Stimulated activated CD8-positive, alpha-beta memory T cell treated with anti-CD3 and anti-CD28 coated beads, Interleukin-2, amount 100 ng/mL, for 48 hours (primary cell): Measurements from ENCODE around the gene TMEM263.
A peak's percentile ranks its signal among the peaks of the same experiment; 100 is the strongest.

Experiments
- DNase-seq, 2 donors: peaks; one replicate each; pipeline ENCODE4 v3.0.0-alpha.2; 2020; ENCODE audit warnings: low read depth in 2 of 2

Gene TMEM263

GRCh38 chr12:106947461-106947860 lies 8.2 kb upstream of the TMEM263 start:
- DNase-seq, result no peak

GRCh38 chr12:106950591-106950990 lies 5.1 kb upstream of the TMEM263 start:
- no peak for DNase-seq

- no peak for DNase-seq
Measured at GRCh38 chr12:106953352-106954250, 2.1 kb upstream of the TMEM263 start.

- DNase-seq, result no peak
Measured at GRCh38 chr12:106954462-106955376, 988 bp upstream of the TMEM263 start.

- DNase-seq, result peak; percentile 43 to 53
Measured at GRCh38 chr12:106956048-106956578, 406 bp downstream of the TMEM263 start.

- DNase-seq, result no peak
Measured at GRCh38 chr12:106957583-106957982, 1.9 kb downstream of the TMEM263 start.

- no peak for DNase-seq
Measured at GRCh38 chr12:106960443-106960842, 4.7 kb downstream of the TMEM263 start.

- DNase-seq, result no peak
Measured at GRCh38 chr12:106962286-106962685, 6.6 kb downstream of the TMEM263 start.

GRCh38 chr12:106964526-106964925 lies 8.8 kb downstream of the TMEM263 start:
- DNase-seq, result no peak

GRCh38 chr12:106971065-106971464 lies 15.4 kb downstream of the TMEM263 start:
- DNase-seq, result no peak

- DNase-seq, result no peak
Measured at GRCh38 chr12:106973545-106973944, 17.8 kb downstream of the TMEM263 start.

GRCh38 chr12:106974511-106974910 lies 18.8 kb downstream of the TMEM263 start:
- DNase-seq, result no peak

GRCh38 chr12:106975098-106975497 lies 19.4 kb downstream of the TMEM263 start:
- DNase-seq, result no peak

GRCh38 chr12:106975993-106976658 lies 20.4 kb downstream of the TMEM263 start:
- no peak for DNase-seq

GRCh38 chr12:106976668-106977067 lies 21.0 kb downstream of the TMEM263 start:
- no peak for DNase-seq

GRCh38 chr12:106978035-106978800 lies 22.5 kb downstream of the TMEM263 start:
- no peak for DNase-seq

- no peak for DNase-seq
Measured at GRCh38 chr12:106980944-106981343, 25.2 kb downstream of the TMEM263 start.

- DNase-seq, result no peak
Measured at GRCh38 chr12:106981788-106982187, 26.1 kb downstream of the TMEM263 start.

- DNase-seq, result no peak
Measured at GRCh38 chr12:106982229-106982628, 26.5 kb downstream of the TMEM263 start.

- DNase-seq, result no peak
Measured at GRCh38 chr12:106984588-106985137, 29.0 kb downstream of the TMEM263 start.

GRCh38 chr12:106985479-106985878 lies 29.8 kb downstream of the TMEM263 start:
- DNase-seq, result no peak
